ENCODE results near the gene NOP56.

NOP56 gene

GRCh38 chr20:2696646-2697045, 44.2 kb downstream of the NOP56 start:
- H3K4me1 ChIP-seq: peaks cover 0 to 14% (median 14%) of the 10 kb centered on the region in 4 donors
- no peak for TF ChIP-seq CTCF (IDR thresholded peaks at IDR 0.05)
- no peak overlapping the region for H3K4me3 ChIP-seq
- H3K27me3 ChIP-seq: peaks cover 0 to 14% of the 10 kb centered on the region in 2 donors
- no peaks in the 10 kb centered on the region for H3K9me3 ChIP-seq
- H3K36me3 ChIP-seq: no peaks in the 10 kb centered on the region
- DNase-seq: peak in 1 of 2 donors; percentile 45
- intact Hi-C loops (cut with DNase I; ENCODE audit: low total_unique reads): loop anchor here (10.0 kb wide), 2 partner anchors 138 to 178 kb away; partner anchors contain the start of gene PTPRA
- H3K27ac ChIP-seq: no peak overlapping the region

GRCh38 chr20:2697768-2698167, 45.3 kb downstream of the NOP56 start:
- peak in 1 of 2 donors; percentile 51 for DNase-seq
- Histone ChIP-seq H3K27ac (no peak overlapping the region), H3K4me1 (peaks cover 0 to 11% (median 9%) of the 10 kb centered on the region in 4 donors), H3K9me3 (no peaks in the 10 kb centered on the region), H3K27me3 (peaks cover 0 to 14% of the 10 kb centered on the region in 2 donors), H3K36me3 (no peaks in the 10 kb centered on the region), H3K4me3 (no peak overlapping the region)
- intact Hi-C loops (cut with DNase I; ENCODE audit: low total_unique reads): loop anchor here (10.0 kb wide), 2 partner anchors 137 to 177 kb away; partner anchors contain the start of gene PTPRA
- no peak for TF ChIP-seq CTCF (IDR thresholded peaks at IDR 0.05)

GRCh38 chr20:2698186-2698817, 45.9 kb downstream of the NOP56 start:
- Histone ChIP-seq H3K27ac (no peak overlapping the region), H3K9me3 (no peaks in the 10 kb centered on the region), H3K27me3 (peaks cover 0 to 14% of the 10 kb centered on the region in 2 donors), H3K4me1 (peaks cover 0 to 11% (median 8%) of the 10 kb centered on the region in 4 donors), H3K36me3 (no peaks in the 10 kb centered on the region), H3K4me3 (no peak overlapping the region)
- DNase-seq: peak in 1 of 2 donors; percentile 51
- intact Hi-C loops (cut with DNase I; ENCODE audit: low total_unique reads): loop anchor here (10.0 kb wide), 2 partner anchors 136 to 176 kb away; partner anchors contain the start of gene PTPRA
- TF ChIP-seq CTCF (IDR thresholded peaks at IDR 0.05): no peak

GRCh38 chr20:2698912-2699311, 46.5 kb downstream of the NOP56 start:
- intact Hi-C loops (cut with DNase I; ENCODE audit: low total_unique reads): loop anchor here (10.0 kb wide), 2 partner anchors 136 to 176 kb away; partner anchors contain the start of gene PTPRA
- peak in 1 of 2 donors; percentile 48 for DNase-seq
- H3K27me3 ChIP-seq: peaks cover 0 to 11% of the 10 kb centered on the region in 2 donors

GRCh38 chr20:2699775-2700413, 47.5 kb downstream of the NOP56 start:
- DNase-seq: no peak
- no peaks in the 10 kb centered on the region for H3K4me1 ChIP-seq
- H3K9me3 ChIP-seq: no peaks in the 10 kb centered on the region
- intact Hi-C loops (cut with DNase I; ENCODE audit: low total_unique reads): loop anchor here (10.0 kb wide), 2 partner anchors 135 to 175 kb away; partner anchors contain the start of gene PTPRA
- no peak overlapping the region for H3K27ac ChIP-seq
- peaks cover 0 to 3% of the 10 kb centered on the region in 2 donors for H3K27me3 ChIP-seq
- H3K36me3 ChIP-seq: no peaks in the 10 kb centered on the region
- H3K4me3 ChIP-seq: no peak overlapping the region
- no peak for TF ChIP-seq CTCF (IDR thresholded peaks at IDR 0.05)

More at GRCh38 chr20:2698912-2699311, 46.5 kb downstream of the NOP56 start:
- Histone ChIP-seq H3K27ac (no peak overlapping the region), H3K4me3 (no peak overlapping the region), H3K4me1 (peaks cover 0 to 5% (median 2%) of the 10 kb centered on the region in 4 donors), H3K9me3 (no peaks in the 10 kb centered on the region), H3K36me3 (no peaks in the 10 kb centered on the region)
- TF ChIP-seq CTCF (IDR thresholded peaks at IDR 0.05): no peak
